PC-9 (cell line): ENCODE results near the gene NCBP2. TPM values are rescaled to one million over a fixed set of nuclear protein-coding genes. Genes with fewer than 3 reads are reported as not detected.

Experiments
- BruUV-seq: library from RNA; stranded (reverse); fragments of 400-500 nt; replicated peaks from 2 replicates; lab custom pipeline; 2021; lab: Mats Ljungman, UMichigan
- CTCF ChIA-PET: fragments of 300-600 bp; sonication (Branson Sonifier 250); formaldehyde crosslinking; loops from one replicate; lab custom pipeline; 2022; ENCODE audit warnings: antibody characterized with exemption; lab: Charles Lee
- POLR2A ChIA-PET: fragments of 300-600 bp; sonication (Branson Sonifier 250); formaldehyde crosslinking; loops from one replicate; lab custom pipeline; 2022; ENCODE audit warnings: antibody characterized with exemption; ENCODE audit not compliant: unreplicated experiment; lab: Charles Lee
- DNase-seq, 2 experiments: peaks; one replicate each; pipeline versions ENCODE4 v3.0.0 to v3.0.0-alpha.2; 2015 to 2022; ENCODE audit warnings: mixed read lengths in 1 of 2
- H2AFZ ChIP-seq: fragments of 200-600 bp; sonication (generic); 2 replicates; pipeline ENCODE4 v1.8.1; 2017; ENCODE audit warnings: antibody characterized with exemption
- H3F3A ChIP-seq: fragments of 200-600 bp; sonication (generic); 2 replicates; pipeline ENCODE4 v1.8.1; 2017; ENCODE audit warnings: antibody characterized with exemption, mild to moderate bottlenecking, low read depth; ENCODE audit not compliant: insufficient read depth
- H3K27ac ChIP-seq: fragments of 200-600 bp; sonication (generic); 2 replicates; pipeline ENCODE4 v1.6.1; 2016; ENCODE audit warnings: mixed run types
- H3K27me3 ChIP-seq: fragments of 200-600 bp; sonication (generic); 2 replicates; pipeline ENCODE4 v1.6.1; 2016; ENCODE audit warnings: low read depth, mixed run types; ENCODE audit not compliant: insufficient read depth
- H3K36me3 ChIP-seq: fragments of 200-600 bp; sonication (generic); 2 replicates; pipeline ENCODE4 v1.6.1; 2016; ENCODE audit warnings: low read depth, mixed run types
- H3K4me1 ChIP-seq: fragments of 200-600 bp; sonication (generic); replicated peaks from 2 replicates; pipeline ENCODE4 v1.6.1; 2016; ENCODE audit warnings: mixed run types; ENCODE audit not compliant: insufficient read depth
- H3K4me2 ChIP-seq: fragments of 200-600 bp; sonication (generic); 2 replicates; pipeline ENCODE4 v1.6.1; 2017; ENCODE audit warnings: mixed run types
- H3K4me3 ChIP-seq: fragments of 200-600 bp; sonication (generic); 2 replicates; pipeline ENCODE4 v1.6.1; 2016; ENCODE audit warnings: mixed run types
- H3K79me2 ChIP-seq: fragments of 200-600 bp; sonication (generic); 2 replicates; pipeline ENCODE4 v1.6.1; 2017; ENCODE audit warnings: low read depth, mixed run types
- H3K9me2 ChIP-seq: fragments of 200-600 bp; sonication (generic); 2 replicates; pipeline ENCODE4 v1.8.1; 2017; ENCODE audit warnings: mild to moderate bottlenecking; ENCODE audit not compliant: insufficient read depth
- H3K9me3 ChIP-seq: fragments of 200-600 bp; sonication (generic); 2 replicates; pipeline ENCODE4 v1.8.1; 2016; ENCODE audit warnings: low read depth; ENCODE audit not compliant: insufficient read depth
- H4K20me1 ChIP-seq: fragments of 200-600 bp; sonication (generic); 2 replicates; pipeline ENCODE4 v1.8.1; 2017; ENCODE audit not compliant: insufficient read depth
- EZH2 ChIP-seq: fragments of 200-600 bp; sonication (generic); IDR thresholded peaks from 2 replicates; pipeline ENCODE4 v1.8.0; 2017; ENCODE audit warnings: antibody characterized with exemption, low read depth
- intact Hi-C: fragments of 100-400 bp; cut with micrococcal nuclease; formaldehyde crosslinking; loops from one replicate; pipeline ENCODE4 v1.10.0; 2022; ENCODE audit not compliant: unreplicated experiment
- total RNA-seq: library from RNA; stranded (reverse); gene quantifications from 2 replicates; pipeline ENCODE4 v1.2.3, GENCODE V29; 2021
- TF ChIP-seq, protein P1 (sequence below): fragments of 200-600 bp; sonication (generic); conservative IDR thresholded peaks from 2 replicates; pipeline ENCODE4 v1.6.1; 2017; ENCODE audit warnings: mixed run types, antibody characterized with exemption, mild to moderate bottlenecking, moderate library complexity

The NCBP2 gene
- total RNA-seq, 1 experiment from 2014 or later, result 91.8 TPM

DNA sequence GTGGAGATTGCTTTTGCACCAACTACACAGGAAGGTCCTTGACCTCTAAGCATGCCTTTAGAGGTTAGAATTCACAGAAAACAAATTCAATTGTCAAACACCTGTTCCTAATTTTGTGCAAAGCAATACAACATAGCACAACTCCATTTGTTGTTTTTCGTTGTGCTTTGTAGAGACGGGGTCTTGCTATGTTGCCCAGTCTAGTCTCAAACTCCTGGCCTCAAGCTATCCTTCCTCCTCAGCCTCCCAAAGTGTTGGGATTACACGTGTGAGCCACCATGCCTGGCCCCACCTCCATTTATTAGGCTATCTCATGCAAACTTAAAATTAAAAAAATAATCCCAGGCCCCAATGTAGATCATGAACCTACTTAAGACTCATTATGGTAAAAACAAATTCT, 6.0 kb downstream of the NCBP2 start:
- intact Hi-C loops, result no loop called here
- ChIA-PET POLR2A (no interaction called here), CTCF (no interaction called here)
- Histone ChIP-seq H3K79me2 (peaks cover 36% of the 10 kb centered on the region), H3K36me3 (peaks cover 61% of the 10 kb centered on the region), H3K27me3 (no peaks in the 10 kb centered on the region), H2AFZ (no peak overlapping the region), H3K4me1 (peaks cover 12% of the 10 kb centered on the region), H3K4me3 (no peak overlapping the region), H3K27ac (no peak overlapping the region), H3K4me2 (no peak overlapping the region), H3K9me2 (no peaks in the 10 kb centered on the region), H3K9me3 (no peaks in the 10 kb centered on the region), H4K20me1 (peaks cover 23% of the 10 kb centered on the region), H3F3A (peaks cover 85% of the 10 kb centered on the region; the same call in 1 of the 2 replicates)
- TF ChIP-seq, protein P1, sequence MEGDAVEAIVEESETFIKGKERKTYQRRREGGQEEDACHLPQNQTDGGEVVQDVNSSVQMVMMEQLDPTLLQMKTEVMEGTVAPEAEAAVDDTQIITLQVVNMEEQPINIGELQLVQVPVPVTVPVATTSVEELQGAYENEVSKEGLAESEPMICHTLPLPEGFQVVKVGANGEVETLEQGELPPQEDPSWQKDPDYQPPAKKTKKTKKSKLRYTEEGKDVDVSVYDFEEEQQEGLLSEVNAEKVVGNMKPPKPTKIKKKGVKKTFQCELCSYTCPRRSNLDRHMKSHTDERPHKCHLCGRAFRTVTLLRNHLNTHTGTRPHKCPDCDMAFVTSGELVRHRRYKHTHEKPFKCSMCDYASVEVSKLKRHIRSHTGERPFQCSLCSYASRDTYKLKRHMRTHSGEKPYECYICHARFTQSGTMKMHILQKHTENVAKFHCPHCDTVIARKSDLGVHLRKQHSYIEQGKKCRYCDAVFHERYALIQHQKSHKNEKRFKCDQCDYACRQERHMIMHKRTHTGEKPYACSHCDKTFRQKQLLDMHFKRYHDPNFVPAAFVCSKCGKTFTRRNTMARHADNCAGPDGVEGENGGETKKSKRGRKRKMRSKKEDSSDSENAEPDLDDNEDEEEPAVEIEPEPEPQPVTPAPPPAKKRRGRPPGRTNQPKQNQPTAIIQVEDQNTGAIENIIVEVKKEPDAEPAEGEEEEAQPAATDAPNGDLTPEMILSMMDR, result no peak
- TF ChIP-seq EZH2, result no peak
- DNase-seq, result no peak
- TSS peak; percentile 21 for BruUV-seq

DNA sequence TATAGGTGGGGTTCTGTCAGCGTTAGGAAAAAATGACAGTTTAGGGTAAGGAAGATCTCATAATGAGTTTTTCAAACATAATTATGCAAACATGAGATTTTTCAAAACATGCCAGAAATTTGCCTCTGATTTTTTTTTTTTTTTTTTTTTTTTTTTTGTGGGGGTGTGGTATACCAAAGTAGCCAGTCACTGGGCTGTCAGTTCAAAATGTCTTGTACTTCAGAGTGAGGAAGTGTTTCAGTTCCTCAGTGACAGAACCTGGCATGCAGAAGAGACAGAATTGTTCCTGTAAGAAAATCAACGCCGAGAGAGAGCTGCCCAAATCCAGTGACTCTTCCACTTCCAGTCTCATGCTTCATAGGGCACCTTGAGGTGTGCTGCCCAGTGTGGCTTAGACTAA, 9.7 kb downstream of the NCBP2 start:
- no peak overlapping the region for H2AFZ ChIP-seq
- H3K4me3 ChIP-seq, result no peak overlapping the region
- intact Hi-C loops, result no loop called here
- H3K79me2 ChIP-seq, result 0 out of 2 replicates have a peak, but pooled peaks cover 6% of the 10 kb centered on the region
- no peaks in the 10 kb centered on the region for H3K9me2 ChIP-seq
- CTCF ChIA-PET, result no interaction called here
- POLR2A ChIA-PET, result no interaction called here
- peaks cover 6% of the 10 kb centered on the region; the same call in 1 of the 2 replicates for H4K20me1 ChIP-seq
- peaks cover 64% of the 10 kb centered on the region; the same call in 1 of the 2 replicates for H3F3A ChIP-seq
- no peaks in the 10 kb centered on the region for H3K9me3 ChIP-seq
- TF ChIP-seq, protein P1, result no peak
- TF ChIP-seq EZH2, result no peak
- H3K27me3 ChIP-seq, result no peaks in the 10 kb centered on the region
- peaks cover 54% of the 10 kb centered on the region for H3K36me3 ChIP-seq
- DNase-seq, result no peak
- H3K27ac ChIP-seq, result no peak overlapping the region
- H3K4me1 ChIP-seq, result no peaks in the 10 kb centered on the region
- no peak overlapping the region for H3K4me2 ChIP-seq
- BruUV-seq, result no TSS peak

DNA sequence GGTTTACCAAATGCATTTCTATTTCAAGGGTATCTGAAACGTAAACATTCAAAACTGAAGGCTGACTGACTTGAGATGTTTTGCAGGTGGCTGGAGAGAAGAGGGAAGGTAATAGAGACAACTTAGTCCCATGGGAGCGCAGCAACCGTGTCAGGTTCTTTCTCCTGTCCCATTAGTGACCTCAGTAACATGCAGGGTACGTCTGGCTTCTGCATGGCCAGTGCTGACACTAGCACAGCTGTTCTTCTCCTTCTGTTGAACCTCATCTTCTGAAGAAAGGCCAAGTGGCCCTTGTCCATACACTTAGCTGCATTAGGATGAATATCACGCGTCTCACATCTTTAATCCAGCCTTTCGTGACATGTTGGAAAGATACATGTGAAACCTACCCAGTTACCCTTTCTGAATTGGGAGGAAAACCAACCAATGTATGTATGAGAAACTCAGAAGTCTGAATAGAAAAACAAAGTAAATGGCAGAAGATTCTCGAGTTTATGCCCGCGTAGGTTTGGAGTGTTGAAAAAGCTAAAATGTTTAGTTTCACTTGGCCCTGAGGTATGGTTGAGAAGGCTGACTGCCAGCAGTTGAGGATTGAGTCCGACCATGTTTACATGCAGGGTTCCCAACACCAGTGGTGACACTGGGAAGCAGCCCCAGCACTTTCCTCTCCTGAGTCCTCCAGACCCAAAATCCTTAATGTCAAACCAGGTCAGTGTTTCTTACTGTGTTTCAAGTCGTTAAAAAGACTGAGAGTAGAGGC, 10.3 kb downstream of the NCBP2 start:
- Histone ChIP-seq H3K9me3 (no peaks in the 10 kb centered on the region), H3K9me2 (no peaks in the 10 kb centered on the region), H3K4me3 (no peak overlapping the region), H3F3A (peaks cover 61% of the 10 kb centered on the region; the same call in 1 of the 2 replicates), H4K20me1 (0 out of 2 replicates have a peak, but pooled peaks cover 3% of the 10 kb centered on the region), H3K79me2 (no peaks in the 10 kb centered on the region), H3K4me2 (no peak overlapping the region), H2AFZ (no peak overlapping the region), H3K27ac (no peak overlapping the region), H3K4me1 (no peaks in the 10 kb centered on the region), H3K27me3 (no peaks in the 10 kb centered on the region), H3K36me3 (peaks cover 49% of the 10 kb centered on the region)
- intact Hi-C loops, result no loop called here
- BruUV-seq, result no TSS peak
- CTCF ChIA-PET, result no interaction called here
- TF ChIP-seq EZH2, result no peak
- TF ChIP-seq, protein P1, result no peak
- POLR2A ChIA-PET, result no interaction called here
- DNase-seq, result no peak
